ENCODE data around the gene IL1RAPL2. TPM values are rescaled to one million over a fixed set of nuclear protein-coding genes. Genes with fewer than 3 reads are reported as not detected.
A peak's percentile ranks its signal among the peaks of the same experiment; 100 is the strongest.
"Not testable (repeated sequence)": the region's sequence is repeated elsewhere in the genome, so short reads cannot be mapped to it uniquely, and the experiment has no call there.

Gene IL1RAPL2
- total and polyA plus RNA-seq, 3 experiments from 2014 or later = not detected

GRCh38 chrX:104913348-104913747 is 347.3 kb downstream of the IL1RAPL2 start:
- H3K4me3 ChIP-seq (ENCODE audit: low read length) = no peak overlapping the region
- POLR2A ChIA-PET = no interaction called here
- H3K4me1 ChIP-seq (ENCODE audit: insufficient read depth, low read length) = no peaks in the 10 kb centered on the region
- no peaks in the 10 kb centered on the region for H3K36me3 ChIP-seq (ENCODE audit: insufficient read depth, low read length)
- Mint-ChIP-seq H3K27me3 (no peaks in the 10 kb centered on the region), H3K27ac (no peak overlapping the region), H3K4me3 (no peak overlapping the region), H3K36me3 (no peaks in the 10 kb centered on the region), H3K9me3 (peaks cover 0 to 2% (median 0%) of the 10 kb centered on the region in 5 donors), H3K4me1 (peaks cover 3 to 5% (median 5%) of the 10 kb centered on the region in 3 donors)
- H3K27ac ChIP-seq (ENCODE audit: low read depth, low read length) = no peak overlapping the region
- DNase-seq = no peak
- H3K27me3 ChIP-seq (ENCODE audit: insufficient read depth, low read length, poor library complexity, severe bottlenecking) = no peaks in the 10 kb centered on the region
- no peaks in the 10 kb centered on the region for H3K9me3 ChIP-seq (ENCODE audit: low read length)
- CTCF ChIA-PET = no interaction called here

- H3K4me1 Mint-ChIP-seq; H3K27ac ChIP-seq (ENCODE audit: low read depth, low read length); H3K4me1 ChIP-seq (ENCODE audit: insufficient read depth, low read length); H3K4me3 ChIP-seq (ENCODE audit: low read length); H3K27me3 ChIP-seq (ENCODE audit: insufficient read depth, low read length, poor library complexity, severe bottlenecking); H3K9me3 Mint-ChIP-seq; H3K27me3 Mint-ChIP-seq; H3K36me3 Mint-ChIP-seq; H3K4me3 Mint-ChIP-seq; H3K27ac Mint-ChIP-seq; POLR2A ChIA-PET; H3K9me3 ChIP-seq (ENCODE audit: low read length); CTCF ChIA-PET; DNase-seq; H3K36me3 ChIP-seq (ENCODE audit: insufficient read depth, low read length): not testable (repeated sequence)
These were observed 348.7 kb downstream of the IL1RAPL2 start for GRCh38 chrX:104914686-104915085.

GRCh38 chrX:104918122-104918521 is 352.1 kb downstream of the IL1RAPL2 start:
- ChIA-PET CTCF (no interaction called here), POLR2A (no interaction called here)
- H3K36me3 Mint-ChIP-seq = no peaks in the 10 kb centered on the region
- no peaks in the 10 kb centered on the region for H3K9me3 Mint-ChIP-seq
- Histone ChIP-seq H3K27me3 (ENCODE audit: insufficient read depth, low read length, poor library complexity, severe bottlenecking) (no peaks in the 10 kb centered on the region), H3K4me1 (ENCODE audit: insufficient read depth, low read length) (no peaks in the 10 kb centered on the region), H3K9me3 (ENCODE audit: low read length) (no peaks in the 10 kb centered on the region), H3K4me3 (ENCODE audit: low read length) (no peak overlapping the region), H3K27ac (ENCODE audit: low read depth, low read length) (no peak overlapping the region), H3K36me3 (ENCODE audit: insufficient read depth, low read length) (no peaks in the 10 kb centered on the region)
- H3K27me3 Mint-ChIP-seq = peaks cover 0 to 3% of the 10 kb centered on the region in 2 donors
- no peak for DNase-seq
- H3K27ac Mint-ChIP-seq = no peak overlapping the region
- no peak overlapping the region for H3K4me3 Mint-ChIP-seq
- peaks cover 0 to 2% (median 1%) of the 10 kb centered on the region in 3 donors for H3K4me1 Mint-ChIP-seq

- H3K36me3 Mint-ChIP-seq = no peaks in the 10 kb centered on the region
- no peak for DNase-seq
- no peak overlapping the region for H3K4me3 ChIP-seq (ENCODE audit: low read length)
- H3K9me3 ChIP-seq (ENCODE audit: low read length) = no peaks in the 10 kb centered on the region
- ChIA-PET POLR2A (no interaction called here), CTCF (no interaction called here)
- H3K4me3 Mint-ChIP-seq = no peak overlapping the region
- H3K9me3 Mint-ChIP-seq = no peaks in the 10 kb centered on the region
- no peaks in the 10 kb centered on the region for H3K4me1 ChIP-seq (ENCODE audit: insufficient read depth, low read length)
- no peak overlapping the region for H3K27ac ChIP-seq (ENCODE audit: low read depth, low read length)
- no peaks in the 10 kb centered on the region for H3K36me3 ChIP-seq (ENCODE audit: insufficient read depth, low read length)
- peaks cover 0 to 4% of the 10 kb centered on the region in 2 donors for H3K27me3 Mint-ChIP-seq
- no peaks in the 10 kb centered on the region for H3K27me3 ChIP-seq (ENCODE audit: insufficient read depth, low read length, poor library complexity, severe bottlenecking)
- peak overlapping the region in 1 of 8 donors; percentile 61 for H3K27ac Mint-ChIP-seq
- H3K4me1 Mint-ChIP-seq = peaks cover 0 to 2% (median 1%) of the 10 kb centered on the region in 3 donors
These were observed 355.7 kb downstream of the IL1RAPL2 start for GRCh38 chrX:104921584-104922205.

GRCh38 chrX:104922206-104922621 is 356.2 kb downstream of the IL1RAPL2 start:
- peaks cover 0 to 2% (median 1%) of the 10 kb centered on the region in 3 donors for H3K4me1 Mint-ChIP-seq
- DNase-seq = peak in 4 of 5 donors; percentile 20 to 64 (median 56)
- Histone ChIP-seq H3K27me3 (ENCODE audit: insufficient read depth, low read length, poor library complexity, severe bottlenecking) (no peaks in the 10 kb centered on the region), H3K9me3 (ENCODE audit: low read length) (no peaks in the 10 kb centered on the region), H3K4me3 (ENCODE audit: low read length) (no peak overlapping the region), H3K36me3 (ENCODE audit: insufficient read depth, low read length) (no peaks in the 10 kb centered on the region), H3K4me1 (ENCODE audit: insufficient read depth, low read length) (no peaks in the 10 kb centered on the region), H3K27ac (ENCODE audit: low read depth, low read length) (no peak overlapping the region)
- ChIA-PET POLR2A (no interaction called here), CTCF (interaction anchor here (1.3 kb wide), 1 partner anchor 13 kb away, joined by 3 read pairs; no protein-coding TSS in a partner anchor)
- H3K27ac Mint-ChIP-seq = peak overlapping the region in 1 of 8 donors; percentile 61
- H3K9me3 Mint-ChIP-seq = no peaks in the 10 kb centered on the region
- peaks cover 0 to 4% of the 10 kb centered on the region in 2 donors for H3K27me3 Mint-ChIP-seq
- no peaks in the 10 kb centered on the region for H3K36me3 Mint-ChIP-seq
- H3K4me3 Mint-ChIP-seq = no peak overlapping the region

- H3K4me1 Mint-ChIP-seq = no peaks in the 10 kb centered on the region
These were observed 363.3 kb downstream of the IL1RAPL2 start for GRCh38 chrX:104929324-104929723.

GRCh38 chrX:104935581-104935980 is 369.6 kb downstream of the IL1RAPL2 start:
- H3K9me3 ChIP-seq (ENCODE audit: low read length) = no peaks in the 10 kb centered on the region
- no peaks in the 10 kb centered on the region for H3K4me1 Mint-ChIP-seq
- no peak for DNase-seq
- H3K4me3 Mint-ChIP-seq = no peak overlapping the region
- H3K27ac ChIP-seq (ENCODE audit: low read depth, low read length) = no peak overlapping the region
- H3K27ac Mint-ChIP-seq = no peak overlapping the region
- CTCF ChIA-PET = no interaction called here
- H3K9me3 Mint-ChIP-seq = no peaks in the 10 kb centered on the region
- no peaks in the 10 kb centered on the region for H3K4me1 ChIP-seq (ENCODE audit: insufficient read depth, low read length)
- H3K27me3 Mint-ChIP-seq = peaks cover 0 to 1% of the 10 kb centered on the region in 2 donors
- no peak overlapping the region for H3K4me3 ChIP-seq (ENCODE audit: low read length)
- no peaks in the 10 kb centered on the region for H3K36me3 Mint-ChIP-seq
- H3K36me3 ChIP-seq (ENCODE audit: insufficient read depth, low read length) = no peaks in the 10 kb centered on the region
- POLR2A ChIA-PET = no interaction called here
- no peaks in the 10 kb centered on the region for H3K27me3 ChIP-seq (ENCODE audit: insufficient read depth, low read length, poor library complexity, severe bottlenecking)

More at GRCh38 chrX:104929324-104929723, 363.3 kb downstream of the IL1RAPL2 start:
- no peak for DNase-seq
- CTCF ChIA-PET = no interaction called here
- no peak overlapping the region for H3K4me3 Mint-ChIP-seq
- peaks cover 0 to 3% of the 10 kb centered on the region in 2 donors for H3K27me3 Mint-ChIP-seq
- H3K27ac ChIP-seq (ENCODE audit: low read depth, low read length) = no peak overlapping the region
- H3K9me3 Mint-ChIP-seq = no peaks in the 10 kb centered on the region
- no peaks in the 10 kb centered on the region for H3K36me3 Mint-ChIP-seq
- H3K4me3 ChIP-seq (ENCODE audit: low read length) = no peak overlapping the region
- no peaks in the 10 kb centered on the region for H3K27me3 ChIP-seq (ENCODE audit: insufficient read depth, low read length, poor library complexity, severe bottlenecking)
- POLR2A ChIA-PET = no interaction called here
- no peak overlapping the region for H3K27ac Mint-ChIP-seq
- H3K4me1 ChIP-seq (ENCODE audit: insufficient read depth, low read length) = no peaks in the 10 kb centered on the region
- H3K9me3 ChIP-seq (ENCODE audit: low read length) = no peaks in the 10 kb centered on the region
- H3K36me3 ChIP-seq (ENCODE audit: insufficient read depth, low read length) = no peaks in the 10 kb centered on the region

GRCh38 chrX:104953251-104953650 is 387.3 kb downstream of the IL1RAPL2 start:
- H3K4me1 Mint-ChIP-seq = no peaks in the 10 kb centered on the region
- H3K27ac Mint-ChIP-seq = no peak overlapping the region
- no peak for DNase-seq
- Histone ChIP-seq H3K4me1 (ENCODE audit: insufficient read depth, low read length) (no peaks in the 10 kb centered on the region), H3K27ac (ENCODE audit: low read depth, low read length) (no peak overlapping the region), H3K9me3 (ENCODE audit: low read length) (no peaks in the 10 kb centered on the region), H3K27me3 (ENCODE audit: insufficient read depth, low read length, poor library complexity, severe bottlenecking) (no peaks in the 10 kb centered on the region), H3K4me3 (ENCODE audit: low read length) (no peak overlapping the region), H3K36me3 (ENCODE audit: insufficient read depth, low read length) (no peaks in the 10 kb centered on the region)
- POLR2A ChIA-PET = no interaction called here
- H3K9me3 Mint-ChIP-seq = no peaks in the 10 kb centered on the region
- H3K4me3 Mint-ChIP-seq = no peak overlapping the region
- no peaks in the 10 kb centered on the region for H3K27me3 Mint-ChIP-seq
- H3K36me3 Mint-ChIP-seq = no peaks in the 10 kb centered on the region
- CTCF ChIA-PET = no interaction called here

Data from CD8-positive, alpha-beta memory T cell (primary cell).